NOMO-1 treated with DMSO at 0.1 percent for 48 hours (cell line): ENCODE data around the gene BMP8B.
A peak's percentile ranks its signal among the peaks of the same experiment; 100 is the strongest.

Source experiments
- DNase-seq: peaks from one replicate; lab custom pipeline; 2025; ENCODE audit not compliant: unreplicated experiment; lab: John Stamatoyannopoulos, UW

BMP8B gene

DNA sequence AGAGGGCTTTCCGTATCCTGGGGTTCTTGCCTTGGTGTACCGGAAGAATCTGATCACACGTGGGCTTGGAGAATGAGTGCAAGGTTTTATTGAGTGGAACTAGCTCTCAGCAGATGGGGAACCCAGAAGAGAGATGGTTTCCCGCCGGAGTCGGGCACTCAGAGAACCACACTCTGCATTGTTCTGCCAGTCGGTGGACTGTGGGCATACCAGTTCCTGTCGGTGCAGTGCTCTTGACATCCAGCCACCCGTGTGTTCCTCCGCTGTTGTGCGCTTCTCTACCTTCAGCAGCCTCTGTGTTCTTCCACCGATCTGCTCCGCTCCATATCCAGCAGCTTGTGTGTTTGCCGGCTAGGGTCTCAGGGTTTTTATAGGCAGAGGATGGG is 60.7 kb downstream of the BMP8B start:
- no peak for DNase-seq

DNA sequence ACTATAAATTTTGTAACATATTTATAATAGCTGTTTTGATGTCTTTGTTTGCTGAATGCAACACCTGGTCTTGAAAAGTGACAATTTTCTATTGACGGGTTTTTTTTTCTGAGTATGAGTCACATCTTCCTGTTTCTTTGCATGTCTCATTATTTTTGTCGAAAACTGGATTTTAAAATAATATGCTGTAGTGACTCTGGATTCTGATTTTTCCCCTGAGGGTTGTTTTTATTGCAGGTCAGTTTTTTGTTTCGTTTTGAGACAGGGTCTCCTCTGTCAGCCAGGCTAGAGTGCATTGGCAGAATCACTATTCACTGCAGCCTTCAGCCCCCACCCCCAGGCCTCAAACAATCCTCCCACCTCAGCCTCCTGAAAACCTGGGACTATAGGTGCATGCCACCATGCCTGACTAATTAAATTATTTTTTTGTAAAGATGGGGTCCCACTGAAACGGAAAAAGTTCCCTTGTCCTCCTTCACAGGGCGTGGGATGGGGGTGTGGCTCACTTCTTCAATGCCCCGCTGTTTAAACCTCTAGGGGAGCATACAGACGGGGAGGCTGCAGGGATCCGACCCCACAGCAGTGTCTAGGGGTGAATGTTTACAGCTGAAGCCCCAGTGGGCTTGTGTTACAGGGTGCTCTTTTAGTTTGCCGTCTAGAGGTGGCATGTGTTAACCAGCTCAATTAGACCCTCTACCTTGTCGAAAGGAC is 61.3 kb downstream of the BMP8B start:
- DNase-seq = no peak

DNA sequence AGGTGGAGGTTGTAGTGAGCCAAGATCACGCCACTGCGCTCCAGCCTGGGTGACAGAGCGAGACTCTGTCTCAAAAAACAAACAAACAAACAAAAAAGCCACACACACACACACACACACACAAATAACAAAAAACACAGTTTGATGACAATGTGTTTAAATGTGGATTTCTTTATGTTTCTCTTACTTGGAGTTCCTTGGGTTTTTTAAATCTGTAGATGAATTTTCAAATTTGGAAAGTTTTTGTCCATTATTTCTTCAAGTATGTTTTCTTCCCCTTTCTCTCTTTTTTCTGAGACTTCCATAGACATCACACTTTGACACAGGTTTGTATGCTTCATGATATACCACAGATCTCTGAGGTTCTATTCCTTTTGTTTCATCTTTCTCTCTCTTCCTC is 62.1 kb downstream of the BMP8B start:
- DNase-seq = no peak

DNA sequence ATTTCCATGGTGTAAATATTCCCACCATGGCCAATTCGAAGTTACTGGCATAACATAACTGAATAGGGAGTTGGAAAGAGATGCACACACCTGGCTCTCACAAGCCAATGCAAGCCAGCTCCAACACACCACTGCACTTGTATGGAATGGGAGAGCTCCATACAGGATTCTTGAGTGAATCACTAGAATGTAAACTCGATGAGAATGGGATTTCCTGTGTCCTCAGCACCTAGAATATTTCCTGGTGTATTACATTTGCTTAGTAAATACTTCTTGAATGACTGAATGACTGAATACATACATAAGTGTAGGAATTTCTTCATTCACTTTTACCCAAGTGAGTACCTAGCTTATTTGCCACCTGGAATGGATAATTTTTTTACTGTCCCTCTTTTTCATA is 66.2 kb downstream of the BMP8B start:
- no peak for DNase-seq

DNA sequence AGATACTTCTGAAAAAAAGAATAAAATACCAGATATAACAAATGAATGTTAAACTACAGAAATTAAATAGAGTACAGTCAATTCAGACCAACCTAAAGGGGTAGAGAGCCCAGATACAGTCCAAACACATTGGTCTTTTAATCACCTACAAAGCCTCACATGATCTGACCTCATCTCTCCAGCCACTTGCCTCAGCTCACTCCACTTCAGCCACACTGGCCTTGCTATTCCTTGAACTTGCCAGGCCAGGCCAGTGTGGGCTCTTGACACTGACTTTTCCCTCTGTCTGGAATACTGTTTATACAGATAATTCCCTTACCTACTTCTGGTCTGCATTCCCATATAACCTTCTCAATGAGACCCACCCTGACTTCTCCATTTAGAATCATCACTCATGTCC is 67.0 kb downstream of the BMP8B start:
- no peak for DNase-seq

DNA sequence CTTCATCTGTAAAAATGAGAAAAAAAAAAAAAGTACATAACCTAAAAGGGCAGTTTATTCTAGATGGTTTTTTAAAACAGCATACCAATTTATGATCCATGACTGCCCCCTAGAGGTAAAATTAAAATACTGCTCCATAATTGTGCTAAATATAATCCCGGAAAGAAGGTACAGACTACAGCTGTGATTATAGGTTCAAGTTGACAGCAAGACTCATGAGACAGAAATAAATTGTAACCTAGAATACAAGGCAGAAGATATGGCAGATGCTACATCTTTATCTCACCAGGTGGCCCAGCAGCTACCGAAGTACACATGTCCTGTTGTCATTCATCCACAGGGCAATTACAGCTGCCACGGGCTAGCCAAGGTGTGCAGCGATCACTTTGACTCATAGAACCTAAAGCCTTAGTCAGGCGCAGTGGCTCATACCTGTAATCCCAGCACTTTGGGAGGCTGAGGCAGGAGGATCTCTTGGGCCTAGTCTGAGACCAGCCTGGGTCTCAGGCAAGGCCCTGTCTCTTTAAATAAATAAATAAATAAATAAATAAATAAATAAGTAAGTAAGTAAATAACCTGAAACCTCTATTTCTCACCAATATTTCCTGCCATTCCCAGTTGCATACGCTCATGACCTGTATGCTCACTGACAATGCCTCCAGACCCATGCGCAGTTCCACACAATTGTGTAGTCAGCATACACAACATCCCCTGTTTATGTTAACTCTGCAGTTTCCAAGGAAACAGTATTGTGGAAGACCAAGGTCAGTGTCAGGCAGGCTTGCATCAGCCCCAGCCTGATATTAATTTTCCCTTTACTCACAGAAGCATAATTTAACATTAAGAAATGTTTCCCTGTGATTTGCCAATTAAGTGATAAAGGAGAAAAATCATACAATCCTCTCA is 68.3 kb downstream of the BMP8B start:
- DNase-seq = peak; percentile 69

DNA sequence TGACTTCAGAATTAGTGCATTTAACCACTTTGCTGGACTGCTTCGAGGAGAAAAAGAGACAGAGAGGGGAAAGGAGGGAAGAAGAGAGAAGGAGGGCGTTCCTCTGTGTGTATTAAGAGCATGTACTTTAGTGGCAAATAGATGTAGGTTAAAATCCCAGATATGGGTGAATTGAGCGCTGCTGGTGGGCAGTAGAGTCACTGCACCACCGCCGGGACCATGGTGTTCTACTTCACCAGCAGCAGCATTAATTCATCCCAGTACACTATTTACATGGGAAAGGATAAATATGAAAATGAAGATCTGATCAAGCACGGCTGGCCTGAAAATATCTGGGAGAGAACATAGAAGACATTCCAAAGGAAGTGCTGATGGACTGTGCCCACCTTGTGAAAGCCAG is 70.9 kb downstream of the BMP8B start:
- no peak for DNase-seq

DNA sequence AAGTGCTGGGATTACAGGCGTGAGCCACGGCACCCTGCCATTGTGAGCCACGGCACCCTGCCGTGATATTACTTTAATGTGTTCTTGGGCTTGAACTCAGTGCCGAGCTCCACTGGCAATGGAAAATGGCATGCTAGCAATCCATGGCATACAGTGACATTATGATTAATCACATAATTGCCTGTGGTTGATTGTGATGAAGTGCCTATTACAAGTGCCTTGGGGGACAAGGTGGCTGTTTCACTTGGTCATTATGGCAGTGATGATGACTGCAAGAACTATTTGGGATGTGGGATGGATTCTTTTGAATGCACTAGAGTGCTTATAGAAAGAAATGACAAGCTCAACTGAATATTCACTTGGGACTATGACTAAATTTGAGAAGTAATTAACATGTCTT is 75.1 kb downstream of the BMP8B start:
- no peak for DNase-seq

DNA sequence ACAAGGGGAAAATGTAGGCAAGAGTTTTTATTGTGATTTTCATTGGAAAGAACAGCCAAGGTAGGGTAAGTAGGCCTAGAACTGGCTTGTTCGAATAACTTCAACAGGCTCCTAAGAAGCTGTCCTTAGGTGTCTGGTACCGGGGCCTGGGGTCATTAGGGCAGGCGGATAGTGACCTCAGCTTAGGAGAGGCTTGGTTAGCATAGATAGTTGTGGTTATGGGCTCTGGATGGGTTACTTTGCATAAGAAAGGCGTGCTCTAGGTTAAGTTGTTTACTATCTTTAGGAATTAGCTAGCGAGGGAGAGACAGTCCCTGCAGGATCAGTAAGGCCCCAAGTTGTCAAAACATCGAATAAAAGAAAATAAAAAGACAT is 76.7 kb downstream of the BMP8B start:
- DNase-seq = no peak

DNA sequence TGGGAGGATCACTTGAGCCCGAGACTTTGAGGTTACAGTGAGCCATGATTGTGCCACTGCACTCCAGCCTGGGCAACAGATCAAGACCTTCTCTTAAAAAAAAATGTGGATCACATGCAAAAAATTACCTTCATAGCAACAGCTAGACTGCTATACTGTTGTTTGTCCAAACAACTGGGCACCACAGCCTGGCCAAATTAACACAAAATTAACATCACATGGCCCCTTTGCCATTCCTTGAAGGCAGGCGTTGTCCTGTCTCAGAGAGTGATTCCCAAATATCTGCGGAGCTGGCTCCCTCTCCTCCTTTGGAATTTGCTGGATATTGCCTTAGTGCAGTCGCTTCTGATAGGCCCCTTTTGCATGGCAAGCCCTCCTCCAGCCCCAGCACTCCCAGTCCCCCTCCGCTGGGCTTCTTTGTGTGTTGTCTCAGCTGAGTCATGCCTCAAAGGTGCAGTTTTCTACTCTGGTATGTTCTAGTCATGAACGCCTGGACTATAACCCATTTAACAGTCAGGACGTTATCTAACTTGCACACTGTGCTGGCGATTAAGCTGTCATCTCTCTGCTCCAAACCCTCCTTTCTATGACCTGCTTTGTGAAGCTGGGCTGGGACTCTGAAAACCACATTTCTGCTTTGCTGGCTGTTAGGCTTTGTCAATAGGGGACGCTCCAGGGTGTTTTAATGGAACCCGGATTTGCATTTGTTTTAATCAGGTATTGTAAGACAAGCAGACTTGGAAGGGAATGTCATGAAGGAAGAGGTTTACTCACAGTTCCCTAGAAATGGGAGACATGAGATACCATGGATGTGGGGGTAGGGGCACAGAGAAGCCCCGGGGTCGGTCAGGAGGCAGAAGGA is 77.3 kb downstream of the BMP8B start:
- no peak for DNase-seq

DNA sequence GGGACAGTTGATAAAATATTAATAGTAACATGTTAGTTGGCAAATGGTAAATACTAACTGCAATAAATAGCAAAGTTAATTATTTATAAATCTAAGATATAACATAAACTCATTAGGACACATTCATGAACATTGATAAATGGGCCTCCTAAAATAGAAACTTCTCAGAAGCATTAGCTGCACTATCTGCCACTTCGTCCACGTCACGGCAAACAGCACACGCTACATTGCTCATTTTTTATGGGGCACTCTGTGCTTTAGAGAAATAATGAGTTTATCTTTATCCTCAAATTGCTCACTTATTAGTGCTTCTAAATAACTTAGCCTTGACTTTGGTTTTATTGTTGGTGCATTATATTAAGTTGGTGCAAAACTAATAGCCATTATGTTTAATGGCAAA is 81.2 kb downstream of the BMP8B start:
- DNase-seq = no peak
